PC-3 (cell line): ENCODE results near the gene ZKSCAN2. TPM values are rescaled to one million over a fixed set of nuclear protein-coding genes. Genes with fewer than 3 reads are reported as not detected.

Experiments used
- ATAC-seq: fragments of 200-7000 bp; cut with Tn5 transposase; 2 replicates; pipeline ENCODE4 v1.9.1; 2020; ENCODE audit warnings: mild to moderate bottlenecking, moderate library complexity
- BruUV-seq: library from RNA; stranded (reverse); fragments of 400-500 nt; replicated peaks from 2 replicates; lab custom pipeline; 2021; lab: Mats Ljungman, UMichigan
- CTCF ChIA-PET: fragments of 300-600 bp; sonication (Branson Sonifier 250); formaldehyde crosslinking; loops from one replicate; lab custom pipeline; 2022; ENCODE audit warnings: antibody characterized with exemption; lab: Charles Lee
- POLR2A ChIA-PET: fragments of 300-600 bp; sonication (Branson Sonifier 250); formaldehyde crosslinking; loops from one replicate; lab custom pipeline; 2022; ENCODE audit warnings: antibody characterized with exemption; ENCODE audit not compliant: unreplicated experiment; lab: Charles Lee
- DNase-seq: peaks from one replicate; pipeline ENCODE4 v3.0.0-alpha.2; 2015
- H2AFZ ChIP-seq: fragments of 300-600 bp; sonication (generic); 2 replicates; pipeline ENCODE4 v1.6.0; 2016; ENCODE audit warnings: antibody characterized with exemption, low read length
- H3F3A ChIP-seq: fragments of 300-600 bp; sonication (generic); one replicate; pipeline ENCODE4 v1.6.0; 2017; ENCODE audit warnings: antibody characterized with exemption, low read length, control low read depth, mild to moderate bottlenecking; ENCODE audit not compliant: unreplicated experiment
- H3K27ac ChIP-seq: fragments of 300-600 bp; sonication (generic); 2 replicates; pipeline ENCODE4 v1.5.1; 2016; ENCODE audit warnings: mild to moderate bottlenecking, low read length
- H3K27me3 ChIP-seq: fragments of 300-600 bp; sonication (generic); 2 replicates; pipeline ENCODE4 v1.6.1; 2016; ENCODE audit warnings: low read length, mixed read lengths
- H3K36me3 ChIP-seq: fragments of 300-600 bp; sonication (generic); 2 replicates; pipeline ENCODE4 v1.6.1; 2016; ENCODE audit warnings: low read depth, mixed run types, low read length, mixed read lengths
- H3K4me1 ChIP-seq: fragments of 300-600 bp; sonication (generic); 2 replicates; pipeline ENCODE4 v1.5.1; 2016; ENCODE audit warnings: low read length; ENCODE audit not compliant: insufficient read depth
- H3K4me2 ChIP-seq: fragments of 300-600 bp; sonication (generic); 2 replicates; pipeline ENCODE4 v1.6.0; 2016; ENCODE audit warnings: low read length
- H3K4me3 ChIP-seq: fragments of 300-600 bp; sonication (generic); 2 replicates; pipeline ENCODE4 v1.5.1; 2016; ENCODE audit warnings: mild to moderate bottlenecking, low read length, mixed read lengths
- H3K79me2 ChIP-seq: fragments of 300-600 bp; sonication (generic); 2 replicates; pipeline ENCODE4 v1.6.1; 2017; ENCODE audit warnings: low read length, mixed read lengths
- H3K9ac ChIP-seq: fragments of 300-600 bp; sonication (generic); 2 replicates; pipeline ENCODE4 v1.6.0; 2016; ENCODE audit warnings: mild to moderate bottlenecking, low read length
- H3K9me2 ChIP-seq: fragments of 300-600 bp; sonication (generic); replicated peaks from 2 replicates; pipeline ENCODE4 v1.6.1; 2016; ENCODE audit warnings: mixed run types, low read length, mixed read lengths
- H3K9me3 ChIP-seq: fragments of 300-600 bp; sonication (generic); 2 replicates; pipeline ENCODE4 v1.6.1; 2016; ENCODE audit warnings: low read length, mixed read lengths
- H4K20me1 ChIP-seq: fragments of 300-600 bp; sonication (generic); 2 replicates; pipeline ENCODE4 v1.6.1; 2016; ENCODE audit warnings: low read length, mixed read lengths
- EZH2 ChIP-seq: fragments of 300-600 bp; sonication (generic); IDR thresholded peaks from one replicate; pipeline ENCODE4 v1.6.1; 2017; ENCODE audit warnings: antibody characterized with exemption, mild to moderate bottlenecking, low read length; ENCODE audit not compliant: unreplicated experiment
- EZH2phosphoT487 ChIP-seq: fragments of 300-600 bp; sonication (generic); IDR thresholded peaks from 2 replicates; pipeline ENCODE4 v1.6.1; 2018; ENCODE audit warnings: mild to moderate bottlenecking, antibody characterized with exemption, low read length, borderline replicate concordance
- intact Hi-C: fragments of 100-400 bp; cut with micrococcal nuclease; formaldehyde crosslinking; loops from 2 replicates; pipeline ENCODE4 v1.9.0; 2023
- total RNA-seq: library from RNA; depleted of rRNA; stranded (reverse); fragments of >200 nt; gene quantifications from 2 replicates; pipeline ENCODE4 v1.2.3, GENCODE V29; 2014
- TF ChIP-seq, protein P1 (sequence below): fragments of 300-600 bp; sonication (generic); conservative IDR thresholded peaks from 2 replicates; pipeline ENCODE4 v1.5.1; 2017; ENCODE audit warnings: antibody characterized with exemption, low read depth, mild to moderate bottlenecking, low read length

Gene ZKSCAN2
- total RNA-seq, 1 experiment from 2014 or later = 2.6 TPM

DNA sequence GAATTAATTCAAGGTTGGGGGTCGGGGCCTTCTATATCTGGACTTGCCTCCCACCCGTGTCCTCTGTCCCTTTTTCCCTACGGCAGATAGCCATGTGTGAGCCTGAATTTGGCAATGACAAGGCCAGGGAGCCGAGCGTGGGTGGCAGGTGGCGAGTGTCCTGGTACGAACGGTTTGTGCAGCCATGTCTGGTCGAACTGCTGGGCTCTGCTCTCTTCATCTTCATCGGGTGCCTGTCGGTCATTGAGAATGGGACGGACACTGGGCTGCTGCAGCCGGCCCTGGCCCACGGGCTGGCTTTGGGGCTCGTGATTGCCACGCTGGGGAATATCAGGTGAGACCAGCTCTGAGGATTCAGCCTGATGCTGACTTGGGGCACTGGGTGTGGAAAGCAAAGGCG, 40.5 kb downstream of the ZKSCAN2 start:
- Histone ChIP-seq H3K9me2 (no peaks in the 10 kb centered on the region), H3K4me1 (no peaks in the 10 kb centered on the region), H3K4me2 (no peak overlapping the region), H3K27me3 (no peaks in the 10 kb centered on the region), H3K79me2 (no peaks in the 10 kb centered on the region), H4K20me1 (no peaks in the 10 kb centered on the region), H3K4me3 (no peak overlapping the region), H3K27ac (no peak overlapping the region), H3F3A (no peaks in the 10 kb centered on the region), H3K9me3 (no peaks in the 10 kb centered on the region), H2AFZ (no peak overlapping the region), H3K9ac (no peak overlapping the region), H3K36me3 (no peaks in the 10 kb centered on the region)
- intact Hi-C loops = no loop called here
- ChIA-PET CTCF (no interaction called here), POLR2A (no interaction called here)
- no peak for DNase-seq
- no peak for TF ChIP-seq EZH2phosphoT487
- TF ChIP-seq, protein P1, sequence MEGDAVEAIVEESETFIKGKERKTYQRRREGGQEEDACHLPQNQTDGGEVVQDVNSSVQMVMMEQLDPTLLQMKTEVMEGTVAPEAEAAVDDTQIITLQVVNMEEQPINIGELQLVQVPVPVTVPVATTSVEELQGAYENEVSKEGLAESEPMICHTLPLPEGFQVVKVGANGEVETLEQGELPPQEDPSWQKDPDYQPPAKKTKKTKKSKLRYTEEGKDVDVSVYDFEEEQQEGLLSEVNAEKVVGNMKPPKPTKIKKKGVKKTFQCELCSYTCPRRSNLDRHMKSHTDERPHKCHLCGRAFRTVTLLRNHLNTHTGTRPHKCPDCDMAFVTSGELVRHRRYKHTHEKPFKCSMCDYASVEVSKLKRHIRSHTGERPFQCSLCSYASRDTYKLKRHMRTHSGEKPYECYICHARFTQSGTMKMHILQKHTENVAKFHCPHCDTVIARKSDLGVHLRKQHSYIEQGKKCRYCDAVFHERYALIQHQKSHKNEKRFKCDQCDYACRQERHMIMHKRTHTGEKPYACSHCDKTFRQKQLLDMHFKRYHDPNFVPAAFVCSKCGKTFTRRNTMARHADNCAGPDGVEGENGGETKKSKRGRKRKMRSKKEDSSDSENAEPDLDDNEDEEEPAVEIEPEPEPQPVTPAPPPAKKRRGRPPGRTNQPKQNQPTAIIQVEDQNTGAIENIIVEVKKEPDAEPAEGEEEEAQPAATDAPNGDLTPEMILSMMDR = no peak
- TF ChIP-seq EZH2 = no peak
- no peak for ATAC-seq
- BruUV-seq = no TSS peak

DNA sequence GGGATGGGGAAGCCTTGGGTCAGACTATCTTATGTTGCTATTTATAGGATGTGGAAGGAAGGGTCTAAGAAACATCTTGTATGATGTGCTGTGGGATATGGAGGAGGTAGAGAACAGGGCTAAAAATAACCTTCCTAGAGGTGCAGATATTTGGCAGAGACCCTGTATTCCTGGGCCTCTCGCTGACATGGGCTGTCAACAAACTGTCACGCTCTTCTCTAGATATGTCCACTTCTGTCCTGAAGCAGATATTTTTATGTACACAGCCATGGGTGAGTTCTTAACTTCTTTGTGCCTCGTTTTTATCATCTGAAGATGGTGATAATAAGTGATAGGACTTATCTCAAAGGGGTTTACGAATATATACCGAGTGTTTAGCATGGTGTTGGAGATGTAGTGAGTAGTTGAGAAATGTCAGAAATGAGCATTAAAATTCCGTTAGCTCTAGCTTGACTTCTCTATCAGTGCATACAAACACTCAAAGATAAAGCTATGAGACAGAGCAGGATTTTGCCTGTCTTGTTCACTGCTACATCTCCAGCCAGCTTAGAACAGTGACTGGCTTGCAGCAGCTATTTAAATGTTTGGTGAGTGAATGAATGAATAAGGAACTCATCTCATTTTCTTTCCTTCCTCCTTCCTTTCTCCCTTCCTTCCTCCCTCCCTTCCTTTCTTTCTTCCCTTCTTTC, 43.8 kb downstream of the ZKSCAN2 start:
- no peaks in the 10 kb centered on the region for H4K20me1 ChIP-seq
- no peaks in the 10 kb centered on the region for H3K36me3 ChIP-seq
- no peaks in the 10 kb centered on the region for H3F3A ChIP-seq
- no peak overlapping the region for H3K27ac ChIP-seq
- H3K4me1 ChIP-seq = no peaks in the 10 kb centered on the region
- no peaks in the 10 kb centered on the region for H3K27me3 ChIP-seq
- H3K4me2 ChIP-seq = no peak overlapping the region
- no peak for ATAC-seq
- DNase-seq = no peak
- ChIA-PET CTCF (no interaction called here), POLR2A (no interaction called here)
- intact Hi-C loops = no loop called here
- H3K9me3 ChIP-seq = no peaks in the 10 kb centered on the region
- no peak overlapping the region for H3K4me3 ChIP-seq
- no peak overlapping the region for H2AFZ ChIP-seq
- H3K9me2 ChIP-seq = no peaks in the 10 kb centered on the region
- no peaks in the 10 kb centered on the region for H3K79me2 ChIP-seq
- H3K9ac ChIP-seq = no peak overlapping the region
- no TSS peak for BruUV-seq
- TF ChIP-seq, protein P1 = no peak
- no peak for TF ChIP-seq EZH2phosphoT487
- no peak for TF ChIP-seq EZH2

DNA sequence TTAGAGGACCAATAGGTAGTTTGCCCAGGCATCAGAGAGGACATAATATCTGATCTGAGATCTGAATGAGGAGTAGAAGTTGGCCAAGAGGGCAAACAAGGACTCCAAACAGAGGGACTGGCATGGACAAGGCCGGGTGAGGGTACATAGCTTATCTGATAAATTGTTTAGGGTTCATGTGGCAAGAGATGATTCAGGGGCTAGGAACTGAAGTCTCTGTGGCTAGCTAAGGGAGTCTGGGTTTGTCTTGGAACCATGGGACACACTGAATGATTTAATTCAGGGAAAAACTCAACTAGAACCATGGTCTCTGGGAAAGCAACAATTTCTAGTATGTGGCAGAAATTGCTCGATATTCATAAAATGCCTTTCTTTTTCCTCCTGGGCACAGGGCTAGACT, 45.0 kb downstream of the ZKSCAN2 start:
- CTCF ChIA-PET = no interaction called here
- no peak overlapping the region for H3K4me2 ChIP-seq

More for the DNA sequence above, 45.0 kb downstream of the ZKSCAN2 start:
- H3F3A ChIP-seq = no peaks in the 10 kb centered on the region
- no peak overlapping the region for H3K27ac ChIP-seq
- no peaks in the 10 kb centered on the region for H3K9me2 ChIP-seq
- no peaks in the 10 kb centered on the region for H3K36me3 ChIP-seq
- H3K4me1 ChIP-seq = no peaks in the 10 kb centered on the region
- TF ChIP-seq EZH2 (no peak), EZH2phosphoT487 (no peak)
- TF ChIP-seq, protein P1 = no peak
- H3K79me2 ChIP-seq = no peaks in the 10 kb centered on the region
- no TSS peak for BruUV-seq
- POLR2A ChIA-PET = no interaction called here
- intact Hi-C loops = no loop called here
- H3K9ac ChIP-seq = no peak overlapping the region
- no peak overlapping the region for H2AFZ ChIP-seq
- no peaks in the 10 kb centered on the region for H3K27me3 ChIP-seq
- DNase-seq (no peak), ATAC-seq (no peak)
- no peaks in the 10 kb centered on the region for H4K20me1 ChIP-seq
- H3K9me3 ChIP-seq = no peaks in the 10 kb centered on the region
- H3K4me3 ChIP-seq = no peak overlapping the region
